T1000 (cell line): ENCODE data around the gene ATP5PD.
"Not testable (repeated sequence)": the region's sequence is repeated elsewhere in the genome, so short reads cannot be mapped to it uniquely, and the experiment has no call there.

Experiments
- DNase-seq: peaks from one replicate; lab custom pipeline; 2025; ENCODE audit warnings: mixed read lengths; lab: John Stamatoyannopoulos, UW

Gene ATP5PD

GRCh38 chr17:75020331-75021110, 26.2 kb downstream of the ATP5PD start:
- DNase-seq = no peak

GRCh38 chr17:75019710-75020109, 27.1 kb downstream of the ATP5PD start:
- DNase-seq = no peak

- no peak for DNase-seq
Measured at GRCh38 chr17:75019146-75019545, 27.6 kb downstream of the ATP5PD start.

- no peak for DNase-seq
Measured at GRCh38 chr17:75013092-75013559, 33.6 kb downstream of the ATP5PD start.

- peak; percentile 88 for DNase-seq
Measured at GRCh38 chr17:75012346-75013091, 34.2 kb downstream of the ATP5PD start, which contains the start of gene MRPL58. TSS of gene MRPL58 (plus strand) at chr17:75012670. CDS start at chr17:75012687, 17 bp downstream.

GRCh38 chr17:75012096-75012345, 34.7 kb downstream of the ATP5PD start:
- DNase-seq = no peak

- peak; percentile 9 for DNase-seq
Measured at GRCh38 chr17:75011401-75012095, 35.2 kb downstream of the ATP5PD start.

- DNase-seq = no peak
Measured at GRCh38 chr17:75010683-75011400, 35.9 kb downstream of the ATP5PD start.

GRCh38 chr17:75009139-75009724, 37.5 kb downstream of the ATP5PD start:
- DNase-seq = no peak

GRCh38 chr17:75008373-75008772, 38.4 kb downstream of the ATP5PD start:
- DNase-seq = no peak

GRCh38 chr17:75006653-75007052, 40.1 kb downstream of the ATP5PD start:
- no peak for DNase-seq

- not testable (repeated sequence) for DNase-seq
Measured at GRCh38 chr17:75006084-75006483, 40.7 kb downstream of the ATP5PD start.

GRCh38 chr17:75005291-75005690, 41.5 kb downstream of the ATP5PD start:
- no peak for DNase-seq

GRCh38 chr17:75004371-75004770, 42.4 kb downstream of the ATP5PD start:
- no peak for DNase-seq

- no peak for DNase-seq
Measured at GRCh38 chr17:75003957-75004355, 42.8 kb downstream of the ATP5PD start.

- no peak for DNase-seq
Measured at GRCh38 chr17:75003070-75003956, 43.5 kb downstream of the ATP5PD start.

- no peak for DNase-seq
Measured at GRCh38 chr17:75001915-75002843, 44.6 kb downstream of the ATP5PD start.

GRCh38 chr17:74999523-74999922, 47.2 kb downstream of the ATP5PD start:
- no peak for DNase-seq

- no peak for DNase-seq
Measured at GRCh38 chr17:74998783-74999182, 48.0 kb downstream of the ATP5PD start.

GRCh38 chr17:74995847-74996246, 50.9 kb downstream of the ATP5PD start:
- no peak for DNase-seq
